Measurements from ENCODE around the gene SFRP5. TPM values are rescaled to one million over a fixed set of nuclear protein-coding genes. Genes with fewer than 3 reads are reported as not detected.

SFRP5 gene
- total and polyA plus RNA-seq, 2 of the 4 experiments (the other 2 are of a cell fraction), result not detected

DNA sequence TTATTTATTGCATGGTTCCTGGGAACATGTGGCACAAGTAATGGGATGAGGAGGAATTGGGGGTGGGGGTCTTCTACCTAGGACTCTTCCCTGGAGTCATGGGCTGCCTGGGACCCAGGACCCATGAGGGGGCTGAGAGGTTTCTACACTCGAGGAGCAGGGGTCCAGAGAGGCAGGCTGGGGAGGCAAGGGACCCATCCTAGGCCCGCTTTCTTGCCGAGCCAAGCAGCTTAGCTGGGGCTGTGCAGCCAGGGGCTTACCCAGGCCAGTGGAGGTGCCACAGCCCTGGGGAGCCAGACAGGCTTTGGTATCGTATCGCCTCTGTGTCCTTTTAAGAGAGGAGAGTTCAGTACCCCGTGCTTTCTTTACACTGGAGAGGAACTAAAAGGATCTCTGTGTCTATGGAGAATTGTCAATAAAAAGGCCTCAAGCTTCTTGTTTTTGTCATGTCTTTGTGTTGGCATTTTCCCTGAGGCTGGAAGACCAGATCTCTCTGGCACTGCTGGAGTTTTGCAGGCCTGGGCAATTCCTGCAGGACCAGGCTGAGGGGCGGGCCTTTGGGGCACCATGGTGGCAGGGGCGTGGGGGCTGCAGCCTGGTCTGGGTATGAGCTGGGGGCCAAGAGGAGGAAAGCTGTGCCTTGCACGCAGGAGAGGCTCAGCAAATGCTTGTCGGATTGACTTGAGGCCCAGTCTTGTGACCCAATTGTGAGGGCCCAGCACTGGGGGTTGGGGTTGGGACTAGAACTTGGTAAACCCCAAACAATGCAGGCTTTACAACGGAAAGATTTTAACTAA is 11.1 kb downstream of the SFRP5 start:
- TF ChIP-seq, protein P1, sequence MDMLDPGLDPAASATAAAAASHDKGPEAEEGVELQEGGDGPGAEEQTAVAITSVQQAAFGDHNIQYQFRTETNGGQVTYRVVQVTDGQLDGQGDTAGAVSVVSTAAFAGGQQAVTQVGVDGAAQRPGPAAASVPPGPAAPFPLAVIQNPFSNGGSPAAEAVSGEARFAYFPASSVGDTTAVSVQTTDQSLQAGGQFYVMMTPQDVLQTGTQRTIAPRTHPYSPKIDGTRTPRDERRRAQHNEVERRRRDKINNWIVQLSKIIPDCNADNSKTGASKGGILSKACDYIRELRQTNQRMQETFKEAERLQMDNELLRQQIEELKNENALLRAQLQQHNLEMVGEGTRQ (IDR thresholded peaks at IDR 0.05; ENCODE audit: low read depth, low read length), result no peak
- TF ChIP-seq, protein P2, sequence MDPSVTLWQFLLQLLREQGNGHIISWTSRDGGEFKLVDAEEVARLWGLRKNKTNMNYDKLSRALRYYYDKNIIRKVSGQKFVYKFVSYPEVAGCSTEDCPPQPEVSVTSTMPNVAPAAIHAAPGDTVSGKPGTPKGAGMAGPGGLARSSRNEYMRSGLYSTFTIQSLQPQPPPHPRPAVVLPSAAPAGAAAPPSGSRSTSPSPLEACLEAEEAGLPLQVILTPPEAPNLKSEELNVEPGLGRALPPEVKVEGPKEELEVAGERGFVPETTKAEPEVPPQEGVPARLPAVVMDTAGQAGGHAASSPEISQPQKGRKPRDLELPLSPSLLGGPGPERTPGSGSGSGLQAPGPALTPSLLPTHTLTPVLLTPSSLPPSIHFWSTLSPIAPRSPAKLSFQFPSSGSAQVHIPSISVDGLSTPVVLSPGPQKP (IDR thresholded peaks at IDR 0.05; ENCODE audit: borderline replicate concordance, low read depth, low read length), result no peak
- TF ChIP-seq CEBPB (IDR thresholded peaks at IDR 0.05; ENCODE audit: low read depth, low read length), result no peak
- no peak for TF ChIP-seq NFE2L2 (IDR thresholded peaks at IDR 0.05; ENCODE audit: low read depth, low read length)
- TF ChIP-seq RCOR1 (IDR thresholded peaks at IDR 0.05; ENCODE audit: insufficient replicate concordance, low read length), result no peak
- TF ChIP-seq RAD21 (IDR thresholded peaks at IDR 0.05; ENCODE audit: low read length), result no peak
- TF ChIP-seq, protein P3, sequence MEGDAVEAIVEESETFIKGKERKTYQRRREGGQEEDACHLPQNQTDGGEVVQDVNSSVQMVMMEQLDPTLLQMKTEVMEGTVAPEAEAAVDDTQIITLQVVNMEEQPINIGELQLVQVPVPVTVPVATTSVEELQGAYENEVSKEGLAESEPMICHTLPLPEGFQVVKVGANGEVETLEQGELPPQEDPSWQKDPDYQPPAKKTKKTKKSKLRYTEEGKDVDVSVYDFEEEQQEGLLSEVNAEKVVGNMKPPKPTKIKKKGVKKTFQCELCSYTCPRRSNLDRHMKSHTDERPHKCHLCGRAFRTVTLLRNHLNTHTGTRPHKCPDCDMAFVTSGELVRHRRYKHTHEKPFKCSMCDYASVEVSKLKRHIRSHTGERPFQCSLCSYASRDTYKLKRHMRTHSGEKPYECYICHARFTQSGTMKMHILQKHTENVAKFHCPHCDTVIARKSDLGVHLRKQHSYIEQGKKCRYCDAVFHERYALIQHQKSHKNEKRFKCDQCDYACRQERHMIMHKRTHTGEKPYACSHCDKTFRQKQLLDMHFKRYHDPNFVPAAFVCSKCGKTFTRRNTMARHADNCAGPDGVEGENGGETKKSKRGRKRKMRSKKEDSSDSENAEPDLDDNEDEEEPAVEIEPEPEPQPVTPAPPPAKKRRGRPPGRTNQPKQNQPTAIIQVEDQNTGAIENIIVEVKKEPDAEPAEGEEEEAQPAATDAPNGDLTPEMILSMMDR (conservative IDR thresholded peaks at IDR 0.05; ENCODE audit: low read depth, low read length), result no peak
- TF ChIP-seq MAFK (IDR thresholded peaks at IDR 0.05; ENCODE audit: low read depth, low read length), result no peak
- no peak for TF ChIP-seq MXI1 (IDR thresholded peaks at IDR 0.05; ENCODE audit: borderline replicate concordance, low read depth, low read length)
- no peak for TF ChIP-seq MAZ (IDR thresholded peaks at IDR 0.05; ENCODE audit: borderline replicate concordance, low read depth, low read length)
- TF ChIP-seq RFX5 (IDR thresholded peaks at IDR 0.05; ENCODE audit: low read depth, low read length), result no peak
- TF ChIP-seq POLR2A (IDR thresholded peaks at IDR 0.05; ENCODE audit: low read depth, low read length), result no peak
- TF ChIP-seq FOS (IDR thresholded peaks at IDR 0.05; ENCODE audit: low read depth, low read length), result no peak
- TF ChIP-seq CHD1 (IDR thresholded peaks at IDR 0.05; ENCODE audit: low read depth, low read length), result no peak
- TF ChIP-seq SMC3 (IDR thresholded peaks at IDR 0.05; ENCODE audit: low read depth, low read length), result no peak
- no peak for TF ChIP-seq BHLHE40 (IDR thresholded peaks at IDR 0.05; ENCODE audit: low read depth, low read length)
- no peak overlapping the region for H3K9ac ChIP-seq (ENCODE audit: low read depth, low read length)
- H2AK9ac ChIP-seq (replicated peaks; ENCODE audit: low read depth, low read length, poor library complexity), result no peak overlapping the region
- 80% methylated on average over 1 of the region's 11 CpGs; no CpG with 5 or more reads in 1 of the 2 experiments for WGBS, 2 experiments (ENCODE audit: extremely low coverage in 2 of 2, insufficient read length in 1 of 2)
- BruUV-seq (replicated peaks), result no TSS peak
- ChIA-PET CTCF (no interaction called here), POLR2A (ENCODE audit: unreplicated experiment) (no interaction called here)
- H4K8ac ChIP-seq (ENCODE audit: low read depth in 2 of 2, low read length in 2 of 2), result no peak overlapping the region
- DNase-seq (no peak), ATAC-seq (ENCODE audit: low read depth) (no peak)
- no peaks in the 10 kb centered on the region; the same call in 1 of the 2 replicates for H4K20me1 ChIP-seq (ENCODE audit: insufficient read depth, low read length)
- H3K79me1 ChIP-seq (ENCODE audit: low read depth in 1 of 2, low read length in 2 of 2), result no peaks in the 10 kb centered on the region
- peaks cover 36% of the 10 kb centered on the region for H3K36me3 ChIP-seq (ENCODE audit: control insufficient read depth, insufficient read depth, low read length)
- in situ Hi-C loops (cut with MboI; ENCODE audit: low sequenced_read_pairs), result no loop called here
- no peaks in the 10 kb centered on the region for H3K4me1 ChIP-seq (ENCODE audit: control insufficient read depth, insufficient read depth, low read length)
- no peak overlapping the region for H2AFZ ChIP-seq (replicated peaks; ENCODE audit: low read length, poor library complexity)
- no peak overlapping the region for H2BK20ac ChIP-seq (ENCODE audit: low read depth, low read length)
- H2BK5ac ChIP-seq (ENCODE audit: low read depth, low read length, poor library complexity, severe bottlenecking), result no peak overlapping the region
- H3K23ac ChIP-seq (ENCODE audit: low read depth, low read length), result no peak overlapping the region
- no peak overlapping the region for H3K4ac ChIP-seq (ENCODE audit: low read depth, low read length)
- H3K14ac ChIP-seq (replicated peaks; ENCODE audit: low read depth, low read length), result no peak overlapping the region
- H3K9me1 ChIP-seq (ENCODE audit: insufficient read depth, low read length), result no peaks in the 10 kb centered on the region; the same call in 1 of the 2 replicates
- no peak overlapping the region for H4K91ac ChIP-seq (ENCODE audit: insufficient read depth, low read depth, low read length)
- H3K27ac ChIP-seq (ENCODE audit: insufficient read depth, low read length), result no peak overlapping the region
- H3K9me3 ChIP-seq (ENCODE audit: control insufficient read depth, insufficient read depth, low read length), result no peaks in the 10 kb centered on the region
- no peaks in the 10 kb centered on the region for H3K27me3 ChIP-seq (ENCODE audit: control insufficient read depth, insufficient read depth, low read length)
- H2BK15ac ChIP-seq (ENCODE audit: low read depth, low read length), result no peak overlapping the region
- H2BK120ac ChIP-seq (ENCODE audit: low read depth, low read length), result no peak overlapping the region
- no peak overlapping the region for H4K5ac ChIP-seq (ENCODE audit: low read depth, low read length)
- H3K4me2 ChIP-seq (ENCODE audit: low read depth, low read length), result no peak overlapping the region
- H3K4me3 ChIP-seq (ENCODE audit: insufficient read depth, low read depth, low read length), result no peak overlapping the region
- intact Hi-C loops (cut with micrococcal nuclease), result no loop called here
- no peak overlapping the region for H2AK5ac ChIP-seq (ENCODE audit: low read depth, low read length)
- dilution Hi-C loops (cut with HindIII; ENCODE audit: low sequenced_read_pairs, unreplicated experiment), result no loop called here
- no peak overlapping the region for H3K56ac ChIP-seq (ENCODE audit: extremely low read depth, insufficient read depth, low read length)
- H3K18ac ChIP-seq (ENCODE audit: low read depth, low read length), result no peak overlapping the region

All from IMR-90 (cell line).